HEK293 (cell line): ENCODE measurements around the gene TALDO1.

Source experiments
- HOXC10 ChIP-seq: sonication (generic); formaldehyde crosslinking; IDR thresholded peaks from 2 replicates; pipeline ENCODE4 v1.8.1; 2023; ENCODE audit warnings: mild to moderate bottlenecking, missing genetic modification reagents
- ZNF133 ChIP-seq: fragments of 450-650 bp; formaldehyde crosslinking; IDR thresholded peaks from 2 replicates; pipeline ENCODE4 v1.5.1; 2016; ENCODE audit warnings: missing biosample characterization, missing genetic modification characterization
- TF ChIP-seq, protein P1 (sequence below): fragments of 450-650 bp; formaldehyde crosslinking; IDR thresholded peaks from 2 replicates; pipeline ENCODE4 v1.5.1; 2016; ENCODE audit warnings: missing biosample characterization, missing genetic modification characterization
- TF ChIP-seq, protein P2 (sequence below): fragments of 450-650 bp; formaldehyde crosslinking; IDR thresholded peaks from 2 replicates; pipeline ENCODE4 v1.5.0; 2017; ENCODE audit warnings: missing biosample characterization, missing genetic modification characterization, borderline replicate concordance

DNA sequence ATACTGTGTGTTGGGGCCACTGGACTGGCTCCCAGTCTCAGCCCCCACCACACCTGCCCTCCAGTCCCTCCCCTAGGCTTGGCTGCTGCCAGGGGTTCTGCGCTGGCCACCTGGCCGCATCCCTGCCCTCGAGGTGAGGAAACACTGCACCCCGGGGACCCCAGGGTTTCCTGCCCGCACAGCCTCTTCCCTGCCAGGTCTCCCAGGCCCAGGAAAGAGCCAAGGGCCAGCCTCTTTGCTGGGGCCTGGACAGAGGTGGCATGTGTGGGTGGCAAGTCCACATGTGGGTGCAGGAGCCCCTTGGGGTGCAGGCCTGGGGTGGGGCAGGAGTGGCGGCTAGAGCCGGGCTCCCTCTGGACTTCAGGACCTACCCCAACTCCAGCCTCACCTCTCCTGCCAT is 38.8 kb upstream of the TALDO1 start:
- TF ChIP-seq, protein P1, sequence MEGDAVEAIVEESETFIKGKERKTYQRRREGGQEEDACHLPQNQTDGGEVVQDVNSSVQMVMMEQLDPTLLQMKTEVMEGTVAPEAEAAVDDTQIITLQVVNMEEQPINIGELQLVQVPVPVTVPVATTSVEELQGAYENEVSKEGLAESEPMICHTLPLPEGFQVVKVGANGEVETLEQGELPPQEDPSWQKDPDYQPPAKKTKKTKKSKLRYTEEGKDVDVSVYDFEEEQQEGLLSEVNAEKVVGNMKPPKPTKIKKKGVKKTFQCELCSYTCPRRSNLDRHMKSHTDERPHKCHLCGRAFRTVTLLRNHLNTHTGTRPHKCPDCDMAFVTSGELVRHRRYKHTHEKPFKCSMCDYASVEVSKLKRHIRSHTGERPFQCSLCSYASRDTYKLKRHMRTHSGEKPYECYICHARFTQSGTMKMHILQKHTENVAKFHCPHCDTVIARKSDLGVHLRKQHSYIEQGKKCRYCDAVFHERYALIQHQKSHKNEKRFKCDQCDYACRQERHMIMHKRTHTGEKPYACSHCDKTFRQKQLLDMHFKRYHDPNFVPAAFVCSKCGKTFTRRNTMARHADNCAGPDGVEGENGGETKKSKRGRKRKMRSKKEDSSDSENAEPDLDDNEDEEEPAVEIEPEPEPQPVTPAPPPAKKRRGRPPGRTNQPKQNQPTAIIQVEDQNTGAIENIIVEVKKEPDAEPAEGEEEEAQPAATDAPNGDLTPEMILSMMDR (tag by site-specific recombination): no peak
- TF ChIP-seq ZNF133 (tag by site-specific recombination) (no peak), HOXC10 (no peak)
- TF ChIP-seq, protein P2, sequence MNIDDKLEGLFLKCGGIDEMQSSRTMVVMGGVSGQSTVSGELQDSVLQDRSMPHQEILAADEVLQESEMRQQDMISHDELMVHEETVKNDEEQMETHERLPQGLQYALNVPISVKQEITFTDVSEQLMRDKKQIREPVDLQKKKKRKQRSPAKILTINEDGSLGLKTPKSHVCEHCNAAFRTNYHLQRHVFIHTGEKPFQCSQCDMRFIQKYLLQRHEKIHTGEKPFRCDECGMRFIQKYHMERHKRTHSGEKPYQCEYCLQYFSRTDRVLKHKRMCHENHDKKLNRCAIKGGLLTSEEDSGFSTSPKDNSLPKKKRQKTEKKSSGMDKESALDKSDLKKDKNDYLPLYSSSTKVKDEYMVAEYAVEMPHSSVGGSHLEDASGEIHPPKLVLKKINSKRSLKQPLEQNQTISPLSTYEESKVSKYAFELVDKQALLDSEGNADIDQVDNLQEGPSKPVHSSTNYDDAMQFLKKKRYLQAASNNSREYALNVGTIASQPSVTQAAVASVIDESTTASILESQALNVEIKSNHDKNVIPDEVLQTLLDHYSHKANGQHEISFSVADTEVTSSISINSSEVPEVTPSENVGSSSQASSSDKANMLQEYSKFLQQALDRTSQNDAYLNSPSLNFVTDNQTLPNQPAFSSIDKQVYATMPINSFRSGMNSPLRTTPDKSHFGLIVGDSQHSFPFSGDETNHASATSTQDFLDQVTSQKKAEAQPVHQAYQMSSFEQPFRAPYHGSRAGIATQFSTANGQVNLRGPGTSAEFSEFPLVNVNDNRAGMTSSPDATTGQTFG (tag by site-specific recombination): no peak
